NCI-H1417 (cell line): Measurements from ENCODE around the gene SLC6A19.
"Not testable (repeated sequence)": the region's sequence is repeated elsewhere in the genome, so short reads cannot be mapped to it uniquely, and the experiment has no call there.

ENCODE experiments used
- DNase-seq, 3 experiments: peaks; one replicate each; lab custom pipeline; 2025; lab: John Stamatoyannopoulos, UW

The SLC6A19 gene

GRCh38 chr5:1222621-1223277 is 21.4 kb downstream of the SLC6A19 start:
- DNase-seq = no peak

GRCh38 chr5:1223278-1223670 is 21.9 kb downstream of the SLC6A19 start:
- no peak for DNase-seq

GRCh38 chr5:1224631-1225030 is 23.2 kb downstream of the SLC6A19 start:
- no peak for DNase-seq

- DNase-seq = no peak
Observed at GRCh38 chr5:1225081-1225480, 23.7 kb downstream of the SLC6A19 start, which contains the start of gene SLC6A18. Gene SLC6A18, plus strand, starts transcription at chr5:1225381. Its CDS starts 97 bp downstream, at chr5:1225478.

- no peak for DNase-seq
Observed at GRCh38 chr5:1226231-1226630, 24.8 kb downstream of the SLC6A19 start.

GRCh38 chr5:1226839-1227581 is 25.6 kb downstream of the SLC6A19 start:
- no peak for DNase-seq

- DNase-seq = peak; percentile 39 to 78 (median 68)
Observed at GRCh38 chr5:1227667-1228066, 26.3 kb downstream of the SLC6A19 start.

- DNase-seq = peak in 1 of 3 experiments; percentile 61
Observed at GRCh38 chr5:1228120-1228519, 26.7 kb downstream of the SLC6A19 start.

GRCh38 chr5:1229023-1229422 is 27.6 kb downstream of the SLC6A19 start:
- not testable (repeated sequence) for DNase-seq

- peak in 1 of 3 experiments; percentile 25 for DNase-seq
Observed at GRCh38 chr5:1229822-1230221, 28.4 kb downstream of the SLC6A19 start.

GRCh38 chr5:1230551-1230950 is 29.2 kb downstream of the SLC6A19 start:
- DNase-seq = no peak

- no peak for DNase-seq
Observed at GRCh38 chr5:1231354-1231905, 30.0 kb downstream of the SLC6A19 start.

GRCh38 chr5:1232780-1233179 is 31.4 kb downstream of the SLC6A19 start:
- peak in 1 of 3 experiments; percentile 46 for DNase-seq

GRCh38 chr5:1235379-1235778 is 34.0 kb downstream of the SLC6A19 start:
- DNase-seq = no peak

- DNase-seq = no peak
Observed at GRCh38 chr5:1235838-1236237, 34.4 kb downstream of the SLC6A19 start.

GRCh38 chr5:1239505-1240251 is 38.3 kb downstream of the SLC6A19 start:
- peak in 1 of 3 experiments; percentile 41 for DNase-seq

- DNase-seq = no peak
Observed at GRCh38 chr5:1240496-1241260, 39.3 kb downstream of the SLC6A19 start.

GRCh38 chr5:1241509-1242080 is 40.2 kb downstream of the SLC6A19 start:
- no peak for DNase-seq

GRCh38 chr5:1242733-1243486 is 41.5 kb downstream of the SLC6A19 start:
- peak in 1 of 3 experiments; percentile 32 for DNase-seq

- DNase-seq = no peak
Observed at GRCh38 chr5:1243487-1244130, 42.2 kb downstream of the SLC6A19 start.
